CD1c-positive myeloid dendritic cell (primary cell): ENCODE results near the gene DUS1L.

Experiments used
- DNase-seq: peaks from one replicate; pipeline ENCODE4 v3.0.0-alpha.2; 2016; ENCODE audit errors: extremely low spot score

DUS1L gene

DNA sequence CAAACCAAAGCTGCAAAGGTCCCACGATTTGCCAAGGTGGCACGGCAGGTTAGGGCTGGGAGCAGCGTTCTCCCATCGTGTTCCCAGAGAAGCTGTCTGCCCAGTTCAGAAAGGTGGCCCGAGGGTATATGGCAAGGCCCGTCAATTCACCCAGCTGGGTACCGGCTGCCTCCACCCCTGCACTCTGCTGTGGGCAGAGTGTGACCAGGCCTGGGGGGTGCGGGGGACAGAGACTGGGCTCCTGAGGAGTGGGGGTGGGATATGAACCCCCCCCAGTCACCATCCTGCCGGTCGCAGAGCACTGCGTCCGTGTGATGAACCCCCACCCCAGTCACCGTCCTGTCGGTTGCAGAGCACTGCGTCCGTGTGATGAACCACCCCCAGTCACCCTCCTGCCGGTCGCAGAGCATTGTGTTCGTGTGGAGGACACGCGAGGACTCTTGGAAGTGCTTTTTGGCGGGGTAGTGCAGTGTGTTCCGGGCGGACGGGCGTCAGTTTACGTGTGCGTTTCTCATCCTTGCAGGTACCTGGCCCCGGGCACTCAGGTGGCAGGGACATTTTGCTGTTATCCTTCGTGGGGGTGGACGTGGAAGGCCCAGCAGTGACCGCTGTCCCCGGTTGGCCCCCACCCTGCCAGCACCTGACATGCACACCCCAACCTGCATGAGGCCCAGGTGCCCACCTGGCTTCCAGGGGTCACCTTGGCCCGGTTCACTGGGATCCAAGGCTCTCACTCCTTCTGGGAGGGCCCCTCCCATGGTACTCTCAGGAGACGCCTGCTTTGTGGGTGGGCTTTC lies 35.1 kb upstream of the DUS1L start:
- no peak for DNase-seq

DNA sequence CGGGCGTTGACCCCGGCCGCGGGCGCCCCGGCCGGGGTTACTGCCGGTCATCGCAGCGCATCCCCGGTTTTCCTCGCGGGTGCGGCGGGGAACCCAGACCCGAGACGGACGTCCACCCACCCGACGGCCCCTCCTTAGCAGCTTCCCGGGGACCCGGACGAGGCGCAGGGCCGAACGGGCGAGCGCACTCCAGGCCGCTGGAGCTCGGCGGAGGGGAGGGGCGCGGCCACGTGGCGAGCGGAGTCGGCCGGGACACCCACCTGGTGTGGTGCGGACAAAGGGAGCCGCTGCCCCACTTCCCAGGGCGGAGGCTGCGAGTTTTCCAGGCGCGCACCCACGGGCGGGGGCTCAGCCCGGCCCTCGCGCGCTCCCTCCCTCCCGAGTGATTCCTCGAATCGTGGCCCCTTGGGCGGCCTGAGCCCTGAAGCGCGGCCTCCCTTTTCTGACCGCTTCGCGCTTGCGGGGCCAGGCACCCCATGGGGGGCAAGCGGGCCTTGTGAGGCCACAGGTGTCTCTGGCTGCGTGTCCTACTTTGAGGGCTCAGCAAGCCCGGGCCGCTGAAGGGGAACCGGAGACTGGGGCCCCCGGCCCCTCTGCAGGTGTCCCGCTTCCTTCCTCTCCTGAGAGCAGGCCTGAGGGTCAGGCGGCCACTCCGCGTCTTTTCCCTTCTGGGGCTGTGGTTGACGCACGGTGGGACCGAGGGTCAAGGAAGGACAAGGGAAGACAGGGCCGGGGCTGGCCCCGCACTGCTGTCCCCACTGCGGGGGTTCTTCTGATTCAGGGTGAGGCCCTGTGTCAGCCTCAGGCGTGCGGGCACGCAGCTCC lies 33.5 kb upstream of the DUS1L start:
- DNase-seq: peak; percentile 13

DNA sequence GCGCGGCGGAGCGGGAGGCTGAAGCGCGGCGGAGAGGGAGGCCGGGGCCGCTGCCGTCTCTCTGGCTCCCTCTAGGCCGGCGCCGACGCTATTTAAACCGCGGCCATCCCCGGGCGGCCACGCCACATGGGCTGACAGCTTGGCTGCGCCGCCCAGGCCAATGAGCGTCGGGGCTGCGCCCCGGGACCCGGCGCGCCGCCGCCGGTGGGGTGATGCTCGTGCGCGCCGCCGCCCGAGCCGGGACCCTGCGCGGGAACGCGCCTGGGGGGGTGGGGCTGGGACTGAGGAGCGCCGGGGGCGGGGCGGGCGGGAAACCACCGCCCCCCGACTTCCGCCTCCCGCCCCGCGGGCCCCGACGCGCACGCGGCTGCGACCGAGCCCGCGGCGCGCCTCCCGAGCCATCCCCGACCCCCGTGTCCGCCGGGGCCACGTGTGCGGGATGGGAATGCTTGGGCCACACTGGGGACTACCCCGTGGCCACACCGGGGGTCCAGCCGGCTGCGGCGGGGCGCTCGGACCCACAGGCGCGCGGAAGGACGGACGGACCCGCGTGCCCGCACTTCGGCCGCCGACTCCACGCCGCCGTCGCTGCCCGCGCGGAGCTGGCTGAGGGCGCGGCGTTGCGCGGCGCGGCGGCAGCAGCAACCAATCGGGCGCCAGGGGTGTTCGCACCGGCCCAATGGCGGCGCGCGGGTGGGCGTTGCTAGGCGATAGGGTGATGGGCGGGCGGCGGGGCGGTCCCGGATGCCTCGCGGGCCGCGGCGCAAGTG lies 32.8 kb upstream of the DUS1L start, which contains the start of gene FASN:
Gene FASN (minus strand): TSS at position 68 of the 770 bp plus-strand sequence. CDS start 1,791 bp downstream, outside the sequence.
- peak; percentile 97 for DNase-seq

DNA sequence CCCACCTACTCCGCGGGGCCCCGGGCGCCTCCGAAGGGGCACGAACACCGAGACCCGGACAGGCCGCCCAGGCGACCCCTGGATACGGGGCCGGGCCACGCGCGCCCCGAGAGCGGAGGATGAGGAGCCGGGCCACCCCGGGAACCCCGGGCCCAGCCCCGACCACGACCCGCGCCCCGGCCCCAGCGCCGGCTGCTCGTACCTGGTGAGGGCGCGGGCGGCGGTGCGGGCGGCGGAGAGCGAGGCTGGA lies 32.2 kb upstream of the DUS1L start:
- DNase-seq: no peak

DNA sequence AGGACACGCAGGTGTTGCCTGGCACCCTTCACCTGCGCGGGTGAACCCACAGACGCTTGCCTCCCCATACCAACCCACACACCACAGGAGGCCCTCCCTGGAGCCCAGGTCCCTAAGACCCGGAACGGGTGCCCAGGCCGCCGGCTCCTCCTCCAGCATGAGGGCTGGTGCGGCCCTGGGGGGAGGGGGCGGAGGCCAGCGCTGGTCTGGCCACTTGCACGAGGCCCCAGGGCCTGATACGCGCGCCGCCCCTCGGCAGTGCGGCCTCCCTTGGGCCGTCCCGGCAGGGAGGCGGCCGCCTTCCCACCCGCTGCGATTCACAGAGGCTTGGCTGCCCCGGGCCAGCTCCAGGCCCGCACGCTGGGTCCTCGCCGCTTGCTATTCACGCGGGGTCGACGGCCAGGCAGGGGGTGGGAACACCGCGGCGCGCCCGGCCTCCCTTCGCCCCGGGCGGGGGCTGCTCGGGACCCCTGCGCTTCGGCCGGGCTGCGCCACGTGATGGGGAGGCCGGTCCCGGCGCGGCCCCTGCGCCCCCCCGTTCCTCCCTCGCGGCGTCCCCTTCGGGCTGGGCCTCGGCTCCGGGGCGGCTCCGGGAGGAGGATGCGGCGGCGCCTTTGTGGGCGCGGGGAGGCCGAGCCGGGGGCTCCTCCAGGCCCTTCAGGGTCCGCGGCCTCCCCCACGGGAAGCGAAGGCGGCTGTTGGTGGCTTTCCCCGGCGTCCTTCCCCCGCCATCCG lies 31.7 kb upstream of the DUS1L start:
- DNase-seq: peak; percentile 34

DNA sequence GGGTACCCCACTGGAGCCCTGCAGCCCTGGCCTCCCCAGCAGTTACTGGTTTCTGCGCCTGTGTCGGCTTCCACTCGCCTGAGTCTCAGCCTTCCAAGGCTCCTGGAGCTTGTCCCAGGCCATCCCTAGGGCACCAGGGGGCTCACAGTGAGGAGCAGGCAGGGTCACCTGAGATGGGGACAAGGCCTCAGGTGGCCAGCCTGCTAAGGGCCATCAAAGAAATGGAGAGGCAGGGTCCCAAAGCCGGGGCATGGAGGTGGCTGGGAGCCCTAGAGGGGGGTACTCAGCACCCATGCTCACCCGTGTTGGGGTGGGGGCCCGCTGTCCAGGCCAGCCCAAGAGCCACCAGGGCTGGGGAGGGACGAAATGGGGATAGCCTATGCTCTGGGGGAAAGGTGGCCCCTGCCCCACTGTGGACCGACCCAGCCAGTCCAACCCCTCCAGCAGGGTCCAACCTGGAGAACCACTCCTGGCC lies 31.1 kb upstream of the DUS1L start:
- no peak for DNase-seq

DNA sequence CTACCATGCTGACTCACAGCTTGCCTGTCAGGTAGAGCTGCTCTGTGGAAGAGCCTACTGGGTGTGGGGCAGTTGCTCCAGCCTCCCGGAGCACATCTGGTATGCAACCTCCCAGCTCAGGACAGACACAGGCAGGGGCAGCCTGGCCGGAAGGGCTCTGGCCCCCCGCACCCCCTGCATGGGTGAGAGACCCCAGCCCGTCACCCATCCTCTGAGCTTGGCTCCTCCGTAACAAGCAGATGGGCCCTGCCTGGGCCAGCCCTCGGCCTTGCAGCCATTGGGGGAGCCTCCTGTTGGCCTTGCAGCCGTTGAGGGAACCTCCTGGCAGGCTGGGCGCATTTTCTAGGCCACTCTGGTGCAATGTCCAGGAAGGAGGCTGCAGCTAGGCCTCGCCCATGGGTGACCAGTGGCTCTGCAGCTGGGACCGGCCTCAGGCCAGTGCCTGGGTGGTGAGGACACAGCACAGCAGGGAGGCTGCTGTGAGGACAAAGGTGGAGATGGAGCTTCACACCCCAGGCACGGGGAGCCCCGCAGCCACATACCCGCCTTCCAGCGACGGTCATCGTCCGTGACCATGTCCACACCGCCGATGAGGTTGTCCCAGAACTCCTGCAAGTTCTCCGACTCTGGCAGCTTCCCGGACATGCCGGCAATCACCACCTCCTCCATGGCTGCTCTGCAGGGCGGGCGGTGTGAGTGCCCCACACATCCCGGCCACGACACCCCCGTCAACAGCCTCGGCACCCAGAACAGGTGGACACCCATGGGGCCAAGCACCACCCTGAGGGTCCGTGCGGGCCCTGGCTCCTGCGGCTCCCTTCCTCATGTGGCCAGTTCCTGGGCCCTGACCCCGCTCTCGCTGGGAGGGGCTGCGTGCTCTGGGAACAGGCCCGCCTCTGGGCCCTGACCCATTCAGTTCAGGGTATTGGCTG lies 30.4 kb upstream of the DUS1L start:
- DNase-seq: no peak

DNA sequence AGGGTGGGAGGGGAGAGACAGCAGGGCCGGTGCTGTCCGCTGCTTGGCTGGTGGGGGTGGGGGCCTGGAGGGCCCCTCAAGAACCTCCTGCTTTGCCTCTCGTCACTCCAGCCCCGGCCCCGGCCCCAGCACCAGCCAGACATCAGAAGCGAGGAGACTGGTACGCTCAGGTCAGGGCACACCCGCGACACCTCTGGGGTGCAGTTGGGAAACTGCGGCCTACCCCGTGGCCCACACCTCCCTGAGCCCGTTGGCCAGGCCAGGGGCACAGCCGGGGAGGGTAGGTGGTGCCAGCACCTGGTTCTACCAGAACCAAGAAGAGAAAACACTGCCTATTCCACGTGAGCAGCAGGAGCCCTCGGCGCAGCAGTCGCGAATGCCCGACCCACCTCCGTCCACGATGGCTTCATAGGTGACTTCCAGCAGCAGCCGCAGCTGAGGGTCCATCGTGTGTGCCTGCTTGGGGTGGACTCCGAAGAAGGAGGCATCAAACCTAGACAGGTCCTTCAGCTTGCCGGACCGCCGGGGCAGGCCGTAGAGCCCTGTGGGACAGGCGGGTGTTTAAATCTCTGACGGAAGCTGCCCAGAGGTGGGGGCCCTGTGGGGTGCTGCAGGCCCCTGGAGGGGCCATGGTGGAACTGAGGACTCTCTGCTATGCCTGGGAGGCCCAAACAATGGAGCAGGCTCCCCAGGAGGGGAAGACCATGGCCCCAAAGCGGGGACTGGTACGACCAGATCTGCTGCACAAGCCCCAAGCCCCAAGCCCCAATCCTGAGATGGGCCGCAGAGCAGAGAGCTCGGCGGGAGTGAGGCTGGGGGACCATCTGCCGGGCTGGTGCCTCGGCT lies 29.6 kb upstream of the DUS1L start:
- DNase-seq: no peak

DNA sequence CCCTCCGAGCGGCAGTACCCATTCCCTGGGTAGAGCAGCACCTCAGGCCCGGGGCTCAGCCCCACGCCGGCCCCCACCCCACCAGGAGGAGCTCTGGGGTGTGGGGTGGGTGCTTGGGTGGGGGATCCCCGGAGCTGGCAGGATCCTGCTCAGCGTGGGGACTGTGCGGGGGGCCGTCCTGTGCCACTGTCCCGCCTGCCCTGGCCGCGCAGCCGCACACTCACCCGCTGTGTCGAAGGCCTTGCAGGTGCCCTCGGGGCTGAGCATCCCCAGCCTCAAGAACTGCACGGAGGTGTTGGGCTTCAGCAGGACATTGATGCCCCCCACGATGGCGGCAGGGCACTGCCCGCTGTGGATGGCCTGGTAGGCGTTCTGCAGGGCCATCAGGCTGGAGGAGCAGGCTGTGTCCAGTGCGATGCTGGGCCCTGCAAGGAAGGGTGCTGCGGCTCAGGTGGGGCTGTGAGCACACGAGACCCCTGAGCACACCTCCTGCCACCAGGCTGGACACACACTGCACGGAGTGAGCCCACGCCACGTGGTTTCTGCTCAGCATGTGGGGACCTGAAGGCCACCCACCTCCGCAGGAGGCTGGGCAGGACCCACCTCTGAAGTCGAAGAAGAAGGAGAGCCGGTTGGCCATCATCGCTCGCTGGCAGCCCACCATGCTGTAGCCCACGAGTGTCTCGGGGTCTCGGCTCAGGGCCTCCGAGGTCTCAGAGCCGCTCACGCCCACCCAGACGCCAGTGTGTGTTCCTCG lies 27.6 kb upstream of the DUS1L start:
- DNase-seq: no peak

DNA sequence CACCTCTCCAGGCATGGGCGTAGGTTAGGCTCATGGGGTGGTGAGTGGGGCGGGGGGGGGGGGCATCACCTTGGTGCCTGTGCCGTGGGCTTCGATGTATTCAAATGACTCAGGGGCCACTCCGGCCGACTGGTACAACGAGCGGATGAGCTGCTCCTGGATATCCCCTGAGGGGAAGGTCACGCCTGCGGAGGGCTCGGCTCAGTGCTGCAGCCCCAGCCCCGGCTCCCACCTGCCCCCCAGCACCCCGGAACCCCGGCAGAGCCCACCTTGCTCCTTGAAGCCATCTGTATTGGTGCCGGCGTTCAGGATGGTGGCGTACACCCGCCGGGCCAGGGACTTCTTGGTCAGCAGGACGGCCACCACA lies 27.0 kb upstream of the DUS1L start:
- no peak for DNase-seq

DNA sequence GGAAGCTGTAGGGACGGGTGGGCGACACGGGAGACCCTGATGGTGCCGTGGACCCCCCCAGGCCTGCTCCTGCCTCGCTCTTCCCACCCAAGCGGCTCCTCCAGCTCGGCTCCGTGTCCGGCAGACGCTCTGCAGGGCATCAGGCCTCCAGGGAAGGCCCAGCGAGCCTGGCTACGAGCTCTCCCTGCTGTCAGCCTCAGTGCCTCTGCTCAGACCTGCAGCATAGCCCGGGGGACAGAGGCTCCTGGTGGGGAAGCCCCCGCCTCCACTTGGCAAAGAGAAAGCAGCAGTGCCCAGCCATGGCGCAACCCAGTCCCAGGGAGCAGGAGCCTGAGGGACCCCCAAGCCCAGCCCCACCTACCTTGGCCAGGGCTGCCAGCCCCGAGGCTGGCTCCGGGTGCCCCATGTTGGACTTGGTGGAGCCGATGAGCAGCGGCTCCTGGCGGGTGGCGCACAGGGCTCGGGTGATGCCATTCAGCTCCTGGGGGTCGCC lies 26.5 kb upstream of the DUS1L start:
- DNase-seq: no peak

DNA sequence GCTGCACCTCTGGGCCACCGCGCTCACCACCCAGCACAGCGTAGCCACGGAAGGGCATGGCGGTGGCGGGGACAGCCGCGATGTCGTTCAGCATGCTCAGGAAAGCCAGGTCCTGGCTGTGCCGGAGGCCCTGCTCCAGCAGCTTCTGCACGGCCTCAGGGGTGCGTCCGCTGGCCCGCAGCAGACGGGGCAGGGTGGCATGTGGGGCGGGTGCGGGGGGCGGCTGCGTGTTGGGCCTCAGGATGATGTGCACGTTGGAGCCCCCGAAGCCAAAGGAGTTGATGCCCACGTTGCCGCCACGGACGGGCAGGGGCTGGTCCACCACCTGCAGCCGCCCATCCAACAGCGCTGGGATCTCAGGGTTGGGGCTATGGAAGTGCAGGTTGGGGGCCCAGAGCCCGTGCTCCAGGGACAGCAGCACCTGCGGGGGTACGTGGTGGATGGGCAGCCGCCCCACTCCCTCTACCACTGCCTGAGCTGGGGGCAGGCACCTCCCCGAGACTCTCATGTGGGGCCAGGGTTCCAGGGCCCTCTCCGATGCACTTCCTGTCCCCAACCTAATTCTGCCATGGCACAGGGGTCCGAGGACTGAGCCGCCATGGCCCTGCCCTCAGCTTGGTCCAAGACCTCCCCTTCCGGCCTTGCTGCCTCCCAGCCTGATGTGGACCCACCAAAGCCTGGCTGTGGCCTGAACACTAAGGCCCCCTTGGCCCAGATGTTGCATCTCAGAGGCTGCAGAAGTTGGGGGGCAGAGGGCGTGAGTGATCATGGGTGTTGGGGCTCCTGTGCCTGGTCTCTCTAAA lies 25.9 kb upstream of the DUS1L start:
- no peak for DNase-seq

DNA sequence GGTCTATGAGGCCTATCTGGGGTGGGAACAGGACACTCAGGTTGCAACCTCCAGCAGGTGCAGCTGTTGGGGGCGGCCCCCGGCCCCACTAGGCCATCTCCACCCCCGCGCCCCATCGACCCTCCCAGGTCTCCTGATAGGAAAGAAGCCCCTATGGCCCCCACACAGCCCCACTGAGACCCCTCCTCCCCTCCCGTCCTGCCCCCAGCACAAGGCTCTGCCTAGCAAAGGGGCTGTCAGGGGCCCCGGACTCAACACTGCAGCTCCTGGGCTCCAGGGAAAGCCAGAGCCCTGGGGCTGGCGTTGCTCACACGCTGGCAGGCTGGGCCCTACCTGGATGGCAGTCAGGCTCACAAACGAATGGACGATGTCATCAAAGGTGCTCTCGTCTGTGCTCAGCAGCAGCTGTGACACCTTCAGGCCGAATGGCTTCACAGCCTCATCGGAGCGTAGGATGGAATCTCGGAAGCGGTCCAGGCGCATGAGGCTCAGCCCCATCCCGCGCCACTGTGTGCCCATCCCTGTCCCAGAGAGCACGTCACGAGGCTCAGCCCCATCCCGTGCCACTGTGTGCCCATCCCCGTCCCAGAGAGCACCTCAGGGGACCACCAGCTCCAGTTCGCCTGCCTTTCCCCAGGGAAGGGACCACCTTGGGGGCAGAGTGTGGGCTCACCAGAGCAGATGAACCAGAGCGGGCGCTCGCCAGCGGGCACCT lies 25.1 kb upstream of the DUS1L start:
- no peak for DNase-seq

DNA sequence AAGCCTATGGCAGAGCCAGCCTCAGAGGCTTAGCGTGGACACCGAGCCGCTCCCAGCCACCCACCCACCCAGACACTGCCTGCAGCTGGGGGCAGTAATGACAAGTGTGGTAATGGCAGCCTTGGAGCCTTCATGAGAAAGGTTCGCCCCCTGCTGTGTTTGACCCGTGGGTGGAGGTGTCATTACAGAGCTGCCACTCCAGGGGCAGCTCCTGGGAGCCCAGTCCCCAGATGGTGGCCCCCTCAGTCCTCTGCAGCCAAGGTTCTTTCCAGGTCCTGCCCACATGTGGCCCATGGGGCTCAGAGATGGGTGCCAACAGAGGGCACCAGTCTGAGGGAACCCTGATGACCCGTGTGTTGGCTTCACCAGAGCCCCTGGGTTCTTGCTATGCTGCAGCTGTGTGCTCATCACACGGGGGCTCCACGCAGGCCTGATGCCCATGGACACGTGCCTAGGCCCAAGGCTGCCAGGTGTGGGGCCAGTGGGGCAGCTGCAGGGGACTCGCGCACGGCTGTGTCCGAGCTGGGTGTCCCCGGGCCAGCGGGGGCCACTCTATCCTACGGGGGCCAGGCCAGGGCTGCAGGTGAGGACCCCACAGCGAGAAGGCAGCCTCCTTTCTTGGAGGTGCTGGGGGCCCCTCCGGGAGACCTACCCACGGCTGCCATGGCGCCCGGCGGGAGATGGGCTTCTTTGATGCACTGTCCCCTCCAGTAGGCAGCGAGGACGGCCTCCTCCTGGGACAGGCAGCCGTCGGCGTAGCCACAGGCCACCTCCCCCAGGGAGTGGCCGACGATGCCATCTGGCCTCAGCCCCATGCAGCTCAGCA lies 24.3 kb upstream of the DUS1L start:
- no peak for DNase-seq

DNA sequence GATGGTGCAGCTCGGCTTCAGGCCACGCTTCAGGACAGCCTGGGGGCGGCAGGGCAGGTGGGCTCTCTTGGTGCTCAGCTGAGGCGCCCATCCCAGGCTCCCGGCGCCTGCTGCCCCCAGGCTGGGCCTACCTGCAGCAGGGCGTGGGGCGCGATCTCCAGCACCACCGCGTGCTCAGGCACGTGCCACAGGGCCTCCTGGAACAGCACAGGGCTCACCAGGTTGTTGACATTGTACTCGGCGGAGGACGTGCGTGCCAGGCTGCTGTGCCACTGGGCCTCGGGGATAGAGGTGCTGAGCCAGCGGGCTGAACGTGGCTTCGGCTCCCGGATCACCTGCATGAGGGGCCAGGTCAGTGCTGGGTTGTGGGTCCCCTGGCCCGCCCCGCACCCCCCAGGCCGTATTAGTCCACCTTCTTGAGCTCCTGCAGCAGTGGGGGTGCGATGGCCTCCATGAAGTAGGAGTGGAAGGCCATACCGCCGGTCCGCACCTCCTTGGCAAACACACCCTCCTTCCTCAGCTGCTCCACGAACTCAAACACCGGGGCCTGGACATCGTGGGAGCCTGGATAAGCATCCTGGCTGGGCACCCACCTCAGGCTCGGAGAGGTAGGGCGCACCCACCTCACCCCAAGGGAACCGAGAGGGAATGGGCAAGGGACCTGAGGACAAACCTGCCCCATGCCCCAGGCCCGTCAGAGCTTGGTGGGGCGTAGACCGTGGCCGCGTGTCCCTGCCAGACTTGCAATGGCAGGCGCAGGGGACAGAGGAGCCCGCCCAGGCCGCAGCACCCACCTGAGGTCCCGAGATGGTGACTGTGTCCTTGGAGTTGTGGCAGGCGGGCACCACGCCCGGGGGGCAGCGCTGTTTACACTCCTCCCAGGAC lies 23.5 kb upstream of the DUS1L start:
- DNase-seq: no peak
